Ascending aorta (tissue), 2 donors: ENCODE measurements around the gene PLXNA4. TPM values are rescaled to one million over a fixed set of nuclear protein-coding genes. Genes with fewer than 3 reads are reported as not detected.

Experiments used
- DNase-seq, 2 donors: peaks; one replicate each; pipeline ENCODE4 v3.0.0-alpha.2; 2019; ENCODE audit warnings: low spot score in 2 of 2
- H3K27ac ChIP-seq, 2 donors: fragments of 200-600 bp; sonication (generic); one replicate each; pipeline ENCODE4 v1.5.1; 2016 to 2017; ENCODE audit warnings: mild to moderate bottlenecking in 1 of 2
- H3K27me3 ChIP-seq: fragments of 200-600 bp; sonication (generic); one replicate; pipeline ENCODE4 v1.5.1; 2017
- H3K36me3 ChIP-seq, 2 donors: fragments of 200-600 bp; sonication (generic); one replicate each; pipeline ENCODE4 v1.5.1; 2016
- H3K4me1 ChIP-seq, 2 donors: fragments of 200-600 bp; sonication (generic); one replicate each; pipeline ENCODE4 v1.5.1; 2016 to 2017; ENCODE audit warnings: mild to moderate bottlenecking in 1 of 2
- H3K4me3 ChIP-seq, 2 donors: fragments of 200-600 bp; sonication (generic); one replicate each; pipeline ENCODE4 v1.5.1; 2016 to 2017; ENCODE audit warnings: mild to moderate bottlenecking in 1 of 2
- H3K9me3 ChIP-seq, 2 donors: fragments of 200-600 bp; sonication (generic); one replicate each; pipeline ENCODE4 v1.5.1; 2016
- CTCF ChIP-seq, 3 experiments: fragments of 200-600 bp in 2 of 3; fragments of 450-650 bp in 1 of 3; sonication (generic) in 2 of 3; IDR thresholded peaks; one replicate each; pipeline ENCODE4 v1.5.1; 2016 to 2019; ENCODE audit warnings: antibody characterized with exemption in 3 of 3, mild to moderate bottlenecking in 1 of 3, moderate library complexity in 1 of 3
- intact Hi-C: fragments of 100-400 bp; cut with DNase I; formaldehyde crosslinking; loops from one replicate; pipeline ENCODE4 v1.15.1; 2023
- total RNA-seq: library from RNA; depleted of rRNA; stranded (reverse); fragments of >200 nt; gene quantifications from one replicate; pipeline ENCODE4 v1.1.0, GENCODE V29; 2016

PLXNA4 gene
- total RNA-seq, 1 donor from 2014 or later: 27.1 TPM

- Histone ChIP-seq H3K4me1 (no peaks in the 10 kb centered on the region), H3K9me3 (no peaks in the 10 kb centered on the region), H3K27me3 (no peaks in the 10 kb centered on the region), H3K4me3 (no peak overlapping the region), H3K27ac (no peak overlapping the region), H3K36me3 (no peaks in the 10 kb centered on the region)
- DNase-seq: peak in 1 of 2 donors; percentile 12
- TF ChIP-seq CTCF (IDR thresholded peaks at IDR 0.05): no peak
- intact Hi-C loops: no loop called here
Observed at GRCh38 chr7:132102942-132103341, 473.3 kb downstream of the PLXNA4 start.

- Histone ChIP-seq H3K9me3 (no peaks in the 10 kb centered on the region), H3K27me3 (no peaks in the 10 kb centered on the region), H3K4me1 (no peaks in the 10 kb centered on the region), H3K27ac (no peak overlapping the region), H3K4me3 (no peak overlapping the region), H3K36me3 (no peaks in the 10 kb centered on the region)
- peak in 1 of 2 donors; percentile 58 for DNase-seq
- intact Hi-C loops: no loop called here
- no peak for TF ChIP-seq CTCF (IDR thresholded peaks at IDR 0.05)
Observed at GRCh38 chr7:132102391-132102790, 473.9 kb downstream of the PLXNA4 start.

GRCh38 chr7:132100981-132101380, 475.3 kb downstream of the PLXNA4 start:
- intact Hi-C loops: no loop called here
- peak in 1 of 2 donors; percentile 51 for DNase-seq
- no peak overlapping the region for H3K4me3 ChIP-seq
- no peaks in the 10 kb centered on the region for H3K4me1 ChIP-seq
- no peaks in the 10 kb centered on the region for H3K27me3 ChIP-seq
- no peaks in the 10 kb centered on the region for H3K9me3 ChIP-seq
- H3K27ac ChIP-seq: no peak overlapping the region
- no peak for TF ChIP-seq CTCF (IDR thresholded peaks at IDR 0.05)
- H3K36me3 ChIP-seq: no peaks in the 10 kb centered on the region

- H3K4me3 ChIP-seq: no peak overlapping the region
- intact Hi-C loops: no loop called here
- no peaks in the 10 kb centered on the region for H3K36me3 ChIP-seq
- no peaks in the 10 kb centered on the region for H3K4me1 ChIP-seq
- no peak for TF ChIP-seq CTCF (IDR thresholded peaks at IDR 0.05)
- H3K27me3 ChIP-seq: no peaks in the 10 kb centered on the region
- no peak overlapping the region for H3K27ac ChIP-seq
- H3K9me3 ChIP-seq: no peaks in the 10 kb centered on the region
- no peak for DNase-seq
Observed at GRCh38 chr7:132100483-132100882, 475.8 kb downstream of the PLXNA4 start.

GRCh38 chr7:132099163-132099562, 477.1 kb downstream of the PLXNA4 start:
- no peaks in the 10 kb centered on the region for H3K4me1 ChIP-seq
- intact Hi-C loops: no loop called here
- no peaks in the 10 kb centered on the region for H3K27me3 ChIP-seq
- H3K4me3 ChIP-seq: no peak overlapping the region
- TF ChIP-seq CTCF (IDR thresholded peaks at IDR 0.05): no peak
- DNase-seq: peak in 1 of 2 donors; percentile 39
- no peaks in the 10 kb centered on the region for H3K36me3 ChIP-seq
- H3K27ac ChIP-seq: no peak overlapping the region
- H3K9me3 ChIP-seq: no peaks in the 10 kb centered on the region

- no peaks in the 10 kb centered on the region for H3K4me1 ChIP-seq
- no peak overlapping the region for H3K4me3 ChIP-seq
- H3K9me3 ChIP-seq: no peaks in the 10 kb centered on the region
- no peaks in the 10 kb centered on the region for H3K36me3 ChIP-seq
- no peak overlapping the region for H3K27ac ChIP-seq
- H3K27me3 ChIP-seq: no peaks in the 10 kb centered on the region
- no peak for TF ChIP-seq CTCF (IDR thresholded peaks at IDR 0.05)
- DNase-seq: no peak
- intact Hi-C loops: no loop called here
Observed at GRCh38 chr7:132098327-132098726, 477.9 kb downstream of the PLXNA4 start.
